Esophagus muscularis mucosa (tissue), 4 donors: ENCODE data around the gene IER2.

Experiments used
- CTCF ChIP-seq, 3 experiments: fragments of 200-600 bp in 2 of 3; fragments of 450-650 bp in 1 of 3; sonication (generic) in 2 of 3; IDR thresholded peaks; one replicate each; pipeline ENCODE4 v1.5.1; 2017 to 2019; ENCODE audit warnings: antibody characterized with exemption in 3 of 3, mild to moderate bottlenecking in 2 of 3, moderate library complexity in 1 of 3
- EP300 ChIP-seq: sonication (generic); formaldehyde crosslinking; IDR thresholded peaks from one replicate; pipeline ENCODE4 v1.6.1; 2017; ENCODE audit warnings: antibody characterized with exemption
- POLR2A ChIP-seq: fragments of 450-650 bp; IDR thresholded peaks from one replicate; pipeline ENCODE4 v1.6.1; 2017; ENCODE audit warnings: antibody characterized with exemption, moderate library complexity, mild to moderate bottlenecking, low read depth

GRCh38 chr19:13154911-13155471 is 4.8 kb downstream of the IER2 start:
- TF ChIP-seq EP300 (no peak), CTCF (IDR thresholded peaks at IDR 0.05) (peak in 1 of 3 experiments; percentile 20), POLR2A (no peak)
